ENCODE results near the gene CDH15.

- TF ChIP-seq CTCF (IDR thresholded peaks at IDR 0.05) (no peak), POLR2A (IDR thresholded peaks at IDR 0.05) (no peak)
Observed at GRCh38 chr16:89222931-89223330, 51.4 kb downstream of the CDH15 start.
